MCF 10A (cell line): ENCODE measurements around the gene NOS2. TPM values are rescaled to one million over a fixed set of nuclear protein-coding genes. Genes with fewer than 3 reads are reported as not detected.

Experiments used
- BruUV-seq: library from RNA; stranded (reverse); fragments of 400-500 nt; replicated peaks from 2 replicates; lab custom pipeline; 2021; lab: Mats Ljungman, UMichigan
- CTCF ChIA-PET: fragments of 300-600 bp; sonication (Branson Sonifier 250); formaldehyde crosslinking; extraction: SDS; loops from one replicate; lab custom pipeline; 2021; ENCODE audit warnings: antibody characterized with exemption, inconsistent platforms; lab: Yijun Ruan, JAX
- POLR2A ChIA-PET: fragments of 300-600, 350-650 bp; sonication (Branson Sonifier 250); formaldehyde crosslinking; extraction: SDS; loops from one replicate; lab custom pipeline; 2020; ENCODE audit warnings: antibody characterized with exemption, inconsistent platforms; lab: Yijun Ruan, JAX
- DNase-seq: peaks from one replicate; pipeline ENCODE4 v3.0.0-alpha.2; 2018; ENCODE audit not compliant: unreplicated experiment
- H3K27ac Mint-ChIP-seq: one replicate; pipeline ENCODE4 v1.8.0; 2022; ENCODE audit warnings: mild to moderate bottlenecking, low read depth, mixed read lengths; ENCODE audit not compliant: unreplicated experiment
- H3K27me3 Mint-ChIP-seq: one replicate; pipeline ENCODE4 v1.8.0; 2022; ENCODE audit warnings: mixed read lengths; ENCODE audit not compliant: insufficient read depth, unreplicated experiment
- H3K36me3 Mint-ChIP-seq: one replicate; pipeline ENCODE4 v1.8.0; 2022; ENCODE audit warnings: mild to moderate bottlenecking, moderate library complexity, mixed read lengths; ENCODE audit not compliant: insufficient read depth, unreplicated experiment
- H3K4me1 Mint-ChIP-seq: one replicate; pipeline ENCODE4 v1.8.0; 2022; ENCODE audit warnings: mixed read lengths; ENCODE audit not compliant: insufficient read depth, unreplicated experiment
- H3K4me3 Mint-ChIP-seq: one replicate; pipeline ENCODE4 v1.8.0; 2022; ENCODE audit warnings: mild to moderate bottlenecking, moderate library complexity, mixed read lengths; ENCODE audit not compliant: unreplicated experiment
- H3K9me3 Mint-ChIP-seq: one replicate; pipeline ENCODE4 v1.8.0; 2022; ENCODE audit warnings: mixed read lengths; ENCODE audit not compliant: unreplicated experiment
- intact Hi-C: fragments of 100-400 bp; cut with micrococcal nuclease; formaldehyde crosslinking; loops from 2 replicates; pipeline ENCODE4 v1.14.1; 2022
- total RNA-seq: library from RNA; stranded (reverse); gene quantifications from 2 replicates; pipeline ENCODE4 v1.2.3, GENCODE V29; 2022
- TF ChIP-seq, protein P1 (sequence below): fragments of 200-600 bp; IDR thresholded peaks from one replicate; pipeline ENCODE4 v1.8.0; 2022; ENCODE audit warnings: antibody characterized with exemption, mild to moderate bottlenecking; ENCODE audit not compliant: unreplicated experiment

Gene NOS2
- total RNA-seq, 1 experiment from 2014 or later = not detected

DNA sequence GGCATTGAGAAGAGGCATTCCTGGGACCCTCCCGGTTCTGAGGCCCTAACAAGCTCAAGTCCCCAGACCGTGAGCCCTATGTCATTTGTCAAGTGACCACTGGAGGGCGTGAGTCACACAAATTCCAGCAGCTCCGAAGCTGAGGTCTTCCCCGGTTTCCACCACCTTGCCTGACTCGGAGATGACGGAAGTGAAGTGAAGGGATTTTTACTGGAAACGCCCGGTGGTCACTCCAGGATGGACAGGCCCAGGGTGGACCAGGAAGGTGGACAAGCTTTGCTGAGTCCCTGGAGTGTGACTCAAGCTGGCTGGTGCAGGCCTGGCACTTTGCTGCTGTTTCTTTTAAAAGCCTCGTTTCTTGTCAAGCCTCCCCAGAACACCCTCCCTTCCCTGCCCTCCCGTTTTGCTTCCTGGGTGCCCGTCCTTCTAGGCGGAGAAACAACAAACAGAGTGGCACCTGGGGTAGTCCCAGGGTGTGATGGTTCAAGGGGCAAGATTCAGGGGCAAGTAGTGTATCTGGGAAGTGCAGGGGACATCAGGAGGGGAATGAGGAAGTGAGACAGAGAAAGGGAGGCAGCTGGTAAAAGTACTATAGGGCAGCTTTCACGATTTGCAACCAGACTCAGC, 5.3 kb upstream of the NOS2 start:
- intact Hi-C loops = loop anchor here (1.0 to 5.0 kb wide), 2 partner anchors 57 to 75 kb away; no protein-coding TSS in a partner anchor
- peak; percentile 88 for DNase-seq
- Mint-ChIP-seq H3K4me3 (peak overlapping the region; percentile 68), H3K9me3 (no peaks in the 10 kb centered on the region), H3K27ac (peak overlapping the region; percentile 88), H3K27me3 (no peaks in the 10 kb centered on the region), H3K4me1 (peaks cover 7% of the 10 kb centered on the region), H3K36me3 (no peaks in the 10 kb centered on the region)
- ChIA-PET CTCF (interaction anchor here (0.5 to 22.3 kb wide), 44 partner anchors 10 to 480 kb away, joined by 3 to 445 read pairs (median 5); partner anchors contain the start of gene LYRM9), POLR2A (interaction anchor here (0.5 to 2.3 kb wide), 5 partner anchors 13 to 87 kb away, joined by 3 to 24 read pairs (median 4); partner anchors contain the start of gene LYRM9)
- TF ChIP-seq, protein P1, sequence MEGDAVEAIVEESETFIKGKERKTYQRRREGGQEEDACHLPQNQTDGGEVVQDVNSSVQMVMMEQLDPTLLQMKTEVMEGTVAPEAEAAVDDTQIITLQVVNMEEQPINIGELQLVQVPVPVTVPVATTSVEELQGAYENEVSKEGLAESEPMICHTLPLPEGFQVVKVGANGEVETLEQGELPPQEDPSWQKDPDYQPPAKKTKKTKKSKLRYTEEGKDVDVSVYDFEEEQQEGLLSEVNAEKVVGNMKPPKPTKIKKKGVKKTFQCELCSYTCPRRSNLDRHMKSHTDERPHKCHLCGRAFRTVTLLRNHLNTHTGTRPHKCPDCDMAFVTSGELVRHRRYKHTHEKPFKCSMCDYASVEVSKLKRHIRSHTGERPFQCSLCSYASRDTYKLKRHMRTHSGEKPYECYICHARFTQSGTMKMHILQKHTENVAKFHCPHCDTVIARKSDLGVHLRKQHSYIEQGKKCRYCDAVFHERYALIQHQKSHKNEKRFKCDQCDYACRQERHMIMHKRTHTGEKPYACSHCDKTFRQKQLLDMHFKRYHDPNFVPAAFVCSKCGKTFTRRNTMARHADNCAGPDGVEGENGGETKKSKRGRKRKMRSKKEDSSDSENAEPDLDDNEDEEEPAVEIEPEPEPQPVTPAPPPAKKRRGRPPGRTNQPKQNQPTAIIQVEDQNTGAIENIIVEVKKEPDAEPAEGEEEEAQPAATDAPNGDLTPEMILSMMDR = peak; percentile 71
- BruUV-seq = no TSS peak

DNA sequence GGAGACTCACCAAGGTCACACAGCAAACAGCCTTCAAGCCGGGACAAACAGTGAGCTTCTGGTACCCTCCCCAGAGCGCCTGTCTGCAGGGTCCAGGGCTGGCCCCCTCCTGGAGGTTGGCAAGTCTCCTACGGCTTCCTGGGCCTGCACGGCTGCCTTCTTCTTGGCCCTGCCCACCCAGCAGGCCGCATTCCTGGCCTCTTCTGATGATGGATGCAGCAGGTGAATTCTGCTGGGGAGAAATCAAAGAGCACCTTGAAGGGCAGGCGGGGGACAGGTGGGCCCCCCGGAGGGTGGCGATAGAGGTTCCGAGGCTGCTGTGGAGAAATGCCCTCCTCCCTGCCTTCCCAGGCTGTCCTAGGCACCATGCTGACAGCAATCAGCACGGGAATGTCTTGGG, 3.8 kb upstream of the NOS2 start:
- ChIA-PET POLR2A (interaction anchor here (1.2 to 2.3 kb wide), 2 partner anchors 76 to 77 kb away, joined by 3 to 24 read pairs; no protein-coding TSS in a partner anchor), CTCF (interaction anchor here (1.2 to 22.3 kb wide), 9 partner anchors 19 to 149 kb away, joined by 3 to 445 read pairs (median 11); partner anchors contain the start of gene LYRM9)
- H3K4me1 Mint-ChIP-seq = peaks cover 7% of the 10 kb centered on the region
- H3K9me3 Mint-ChIP-seq = no peaks in the 10 kb centered on the region
- intact Hi-C loops = no loop called here
- no peaks in the 10 kb centered on the region for H3K36me3 Mint-ChIP-seq
- TF ChIP-seq, protein P1 = no peak
- H3K27me3 Mint-ChIP-seq = peaks cover 9% of the 10 kb centered on the region
- no peak overlapping the region for H3K27ac Mint-ChIP-seq
- BruUV-seq = no TSS peak
- DNase-seq = no peak
- H3K4me3 Mint-ChIP-seq = no peak overlapping the region

DNA sequence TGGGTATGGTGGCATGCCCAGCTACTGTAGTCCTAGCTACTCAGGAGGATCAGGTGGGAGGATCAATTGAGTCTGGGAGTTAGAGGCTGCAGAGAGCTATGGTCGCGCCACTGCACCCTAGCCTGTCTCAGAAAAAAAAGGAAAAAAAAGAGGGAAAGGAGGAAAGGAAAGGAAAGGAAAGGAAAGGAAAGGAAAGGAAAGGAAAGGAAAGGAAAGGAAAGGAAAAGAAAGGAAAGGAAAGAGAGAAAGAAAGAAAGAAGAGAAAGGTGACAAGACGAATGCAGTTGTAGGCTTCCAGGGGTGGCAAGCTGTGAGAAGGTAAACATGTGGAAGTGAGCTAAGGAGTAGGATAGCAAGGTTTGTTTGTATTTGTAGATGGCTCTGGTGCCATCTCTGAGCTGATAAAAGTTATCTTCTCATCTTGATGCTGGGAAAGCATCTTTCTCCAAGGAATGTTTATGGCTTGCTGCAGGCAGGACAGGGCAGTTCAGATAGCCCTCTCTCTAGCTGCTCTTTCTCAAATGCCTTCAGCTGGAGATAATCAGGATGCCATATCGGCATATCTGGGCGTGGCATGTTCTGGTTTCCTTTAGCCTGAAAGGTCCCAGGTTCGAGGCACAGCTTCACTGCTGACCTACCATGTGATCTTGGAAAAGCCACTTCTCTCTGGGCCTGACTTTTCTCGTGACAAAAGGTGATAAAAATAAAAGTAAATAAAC, 2.8 kb upstream of the NOS2 start:
- no TSS peak for BruUV-seq
- no peak overlapping the region for H3K4me3 Mint-ChIP-seq
- TF ChIP-seq, protein P1 = no peak
- no peak for DNase-seq
- H3K36me3 Mint-ChIP-seq = no peaks in the 10 kb centered on the region
- intact Hi-C loops = no loop called here
- H3K27ac Mint-ChIP-seq = no peak overlapping the region
- no peaks in the 10 kb centered on the region for H3K9me3 Mint-ChIP-seq
- ChIA-PET CTCF (interaction anchor here (1.0 to 22.3 kb wide), 4 partner anchors 35 to 148 kb away, joined by 3 to 445 read pairs (median 4); no protein-coding TSS in a partner anchor), POLR2A (interaction anchor here (1.2 kb wide), 1 partner anchor 77 kb away, joined by 3 read pairs; no protein-coding TSS in a partner anchor)
- peaks cover 19% of the 10 kb centered on the region for H3K27me3 Mint-ChIP-seq
- peaks cover 7% of the 10 kb centered on the region for H3K4me1 Mint-ChIP-seq

DNA sequence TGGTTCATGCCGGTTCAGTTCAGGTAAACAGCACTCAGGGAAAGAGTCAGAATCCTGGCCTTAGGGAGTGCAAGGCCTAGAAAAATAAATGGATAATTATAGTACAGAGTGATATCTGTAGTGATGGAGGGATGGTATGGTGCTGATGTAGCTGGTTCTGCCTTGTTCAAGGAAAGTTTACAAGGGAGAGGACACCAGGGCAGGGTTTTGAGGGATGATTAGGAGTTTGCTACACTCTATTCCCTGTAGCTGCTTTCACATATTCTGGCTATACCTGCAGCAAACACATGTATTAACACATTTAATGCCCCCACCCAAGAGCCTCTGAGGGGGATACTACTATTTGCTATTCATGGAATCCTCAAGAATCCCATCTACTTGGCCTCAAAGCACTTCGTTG, 1.7 kb upstream of the NOS2 start:
- BruUV-seq = no TSS peak
- intact Hi-C loops = no loop called here
- CTCF ChIA-PET = interaction anchor here (0.7 to 22.3 kb wide), 5 partner anchors 34 to 346 kb away, joined by 3 to 445 read pairs (median 5); no protein-coding TSS in a partner anchor
- no peak overlapping the region for H3K4me3 Mint-ChIP-seq
- no peaks in the 10 kb centered on the region for H3K9me3 Mint-ChIP-seq
- POLR2A ChIA-PET = interaction anchor here (1.7 kb wide), 1 partner anchor 74 kb away, joined by 3 read pairs; no protein-coding TSS in a partner anchor
- TF ChIP-seq, protein P1 = no peak
- H3K27ac Mint-ChIP-seq = no peak overlapping the region
- peaks cover 29% of the 10 kb centered on the region for H3K27me3 Mint-ChIP-seq
- H3K4me1 Mint-ChIP-seq = peaks cover 7% of the 10 kb centered on the region
- no peaks in the 10 kb centered on the region for H3K36me3 Mint-ChIP-seq
- DNase-seq = no peak
